ENCODE data around the gene CPT1B.
A peak's percentile ranks its signal among the peaks of the same experiment; 100 is the strongest.
"Not testable (repeated sequence)": the region's sequence is repeated elsewhere in the genome, so short reads cannot be mapped to it uniquely, and the experiment has no call there.

The CPT1B gene

DNA sequence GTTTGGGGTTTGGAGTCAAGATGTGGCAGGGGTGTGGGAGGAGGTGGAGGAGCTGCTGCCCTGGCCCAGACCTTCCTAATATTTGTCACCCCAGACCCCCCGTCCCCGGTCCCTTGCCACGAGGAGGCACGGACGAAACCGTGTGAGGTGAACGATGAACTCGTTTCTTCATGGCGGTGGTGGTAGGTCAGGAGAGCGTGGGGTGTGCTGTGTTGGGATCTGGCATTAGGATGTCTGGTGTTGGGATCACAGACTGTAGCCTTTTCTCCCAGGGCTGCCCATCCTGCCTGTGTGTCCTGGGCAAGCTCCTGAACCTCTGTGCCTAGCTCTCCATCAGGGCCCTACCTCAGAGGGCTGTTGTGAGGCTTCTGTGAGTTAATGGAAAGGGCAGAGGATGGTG is 30.8 kb upstream of the CPT1B start:
- DNase-seq = no peak

DNA sequence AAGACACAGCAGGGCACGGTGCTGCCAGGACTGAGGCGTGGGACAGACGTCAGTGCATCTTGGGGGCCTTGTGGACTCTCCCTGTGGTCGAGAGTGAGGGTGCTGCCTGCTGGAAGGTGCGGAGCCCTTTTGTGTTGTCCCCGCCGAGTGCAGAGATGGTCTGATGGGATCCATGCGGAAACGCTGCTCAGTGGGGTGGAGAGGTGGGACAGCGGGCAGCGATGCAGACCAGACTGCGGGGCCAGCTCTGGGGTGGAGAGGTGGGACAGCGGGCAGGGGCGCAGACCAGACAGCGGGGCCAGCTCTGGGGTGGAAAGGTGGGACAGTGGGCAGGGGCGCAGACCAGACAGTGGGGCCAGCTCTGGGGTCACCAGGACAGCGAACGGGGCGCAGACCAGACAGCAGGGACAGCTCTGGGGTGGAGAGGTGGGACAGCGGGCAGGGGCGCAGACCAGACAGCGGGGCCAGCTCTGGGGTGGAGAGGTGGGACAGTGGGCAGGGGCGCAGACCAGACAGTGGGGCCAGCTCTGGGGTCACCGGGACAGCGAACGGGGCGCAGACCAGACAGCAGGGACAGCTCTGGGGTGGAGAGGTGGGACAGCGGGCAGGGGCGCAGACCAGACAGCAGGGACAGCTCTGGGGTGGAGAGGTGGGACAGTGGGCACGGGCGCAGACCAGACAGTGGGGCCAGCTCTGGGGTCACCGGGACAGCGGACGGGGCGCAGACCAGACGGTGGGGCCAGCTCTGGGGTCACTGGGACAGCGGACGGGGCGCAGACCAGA is 30.0 kb upstream of the CPT1B start:
- DNase-seq = not testable (repeated sequence)

DNA sequence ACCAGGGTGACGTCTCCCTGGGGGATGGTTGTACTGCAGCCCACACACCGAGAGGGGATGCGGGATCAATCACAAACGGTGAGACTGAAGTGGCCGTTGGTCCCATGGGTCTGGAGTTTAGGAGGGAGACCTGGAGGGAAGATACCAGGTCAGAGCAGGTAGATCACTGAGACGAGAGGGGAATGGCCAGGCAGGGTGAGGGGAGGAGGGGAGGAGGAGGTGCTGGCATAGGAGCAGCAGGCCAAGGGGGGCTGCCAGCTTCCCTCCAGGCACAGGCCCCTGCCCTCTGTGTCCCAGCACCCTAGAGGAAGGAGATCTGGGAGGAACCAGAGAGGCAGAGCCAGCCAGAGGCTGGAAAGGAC is 29.4 kb upstream of the CPT1B start:
- DNase-seq = peak; percentile 28

DNA sequence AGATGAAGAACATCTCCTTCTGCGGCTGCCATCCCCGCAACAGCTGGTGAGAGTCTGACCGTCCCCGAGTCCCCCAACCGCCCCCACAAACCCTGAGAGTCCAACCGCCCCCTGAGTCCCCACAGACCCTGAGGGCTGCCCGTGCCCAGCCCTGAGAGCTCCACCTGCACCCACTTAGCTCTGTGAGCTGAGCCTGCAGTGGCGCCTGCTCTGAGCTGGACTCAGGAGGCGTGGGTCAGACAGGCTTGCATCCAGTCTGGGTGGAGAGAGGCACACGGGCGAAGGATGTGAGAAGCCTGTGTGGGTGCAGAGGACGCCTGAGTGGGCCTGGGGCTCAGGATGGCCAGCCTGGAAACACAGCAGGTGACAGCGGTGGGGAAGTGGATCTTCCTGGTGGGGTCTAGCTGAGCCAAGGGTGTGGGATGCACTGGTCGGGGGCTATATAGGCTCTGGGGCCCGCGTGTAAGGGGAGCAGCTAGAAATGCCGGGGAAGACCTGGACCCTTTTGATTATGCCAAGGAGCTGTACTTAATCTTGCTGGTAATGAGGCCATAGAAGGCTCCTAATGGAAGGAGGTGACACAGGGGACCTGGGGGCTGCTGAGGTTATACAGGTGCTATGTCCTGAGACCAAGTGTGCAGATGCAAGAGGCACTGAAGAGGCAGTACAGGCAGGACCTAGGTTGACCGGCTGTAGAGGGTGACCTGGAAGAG is 28.9 kb upstream of the CPT1B start:
- DNase-seq = peak; percentile 27

DNA sequence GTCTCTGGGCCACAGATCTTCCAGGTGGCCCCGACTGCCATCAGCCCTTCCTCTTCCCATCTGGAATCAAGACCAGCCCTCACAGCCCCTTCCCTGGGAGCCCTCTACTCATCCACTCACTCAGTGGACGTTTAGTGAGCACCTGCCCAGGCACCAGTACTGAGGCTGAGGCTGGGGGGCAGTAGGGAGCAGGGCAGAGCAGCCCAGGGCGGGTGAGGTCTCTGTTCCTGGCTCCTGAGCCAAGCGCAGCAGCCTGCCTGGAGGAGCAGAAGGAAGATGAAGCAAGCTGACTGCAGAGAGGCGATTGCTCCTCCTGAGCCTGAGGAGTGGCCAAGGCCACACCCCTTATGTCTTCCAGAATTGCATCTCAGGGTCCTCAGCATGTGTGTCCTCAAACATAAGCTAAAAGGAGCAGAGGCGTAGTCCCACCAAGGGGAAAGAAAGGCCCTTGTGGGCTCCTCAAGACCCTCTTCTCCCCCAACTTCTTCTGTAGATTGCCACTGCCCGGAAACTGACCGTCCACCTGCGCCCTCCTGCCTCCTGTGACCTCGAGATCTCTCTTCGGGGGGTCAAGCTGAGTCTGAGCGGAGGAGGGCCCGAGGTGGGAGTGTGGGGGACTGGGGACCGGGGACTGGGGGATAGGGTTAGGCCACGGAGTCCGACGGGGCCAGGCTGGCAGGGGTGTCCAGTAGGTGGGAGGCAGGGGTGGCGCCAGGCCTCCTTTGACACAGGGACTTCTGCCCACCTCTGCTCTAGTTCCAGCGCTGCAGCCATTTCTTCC is 28.1 kb upstream of the CPT1B start:
- peak; percentile 36 for DNase-seq

DNA sequence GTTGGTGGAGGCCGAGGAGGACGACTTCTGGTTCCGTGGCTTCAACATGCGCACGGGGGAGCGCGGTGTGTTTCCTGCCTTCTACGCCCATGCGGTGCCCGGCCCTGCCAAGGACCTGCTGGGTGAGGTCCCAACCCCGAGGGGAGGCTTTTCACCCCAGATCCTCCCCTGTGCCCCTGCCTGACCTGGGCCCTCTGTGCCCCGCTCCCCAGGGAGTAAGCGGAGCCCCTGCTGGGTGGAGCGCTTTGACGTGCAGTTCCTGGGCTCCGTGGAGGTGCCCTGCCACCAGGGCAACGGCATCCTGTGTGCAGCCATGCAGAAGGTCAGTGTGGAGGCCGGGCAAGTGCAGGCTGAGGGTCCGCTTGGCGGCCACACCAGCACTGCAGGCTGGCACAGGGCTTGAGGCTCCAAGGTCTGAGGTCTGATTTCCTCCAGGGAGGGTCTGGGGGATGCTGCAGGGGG is 27.4 kb upstream of the CPT1B start:
- DNase-seq = no peak

DNA sequence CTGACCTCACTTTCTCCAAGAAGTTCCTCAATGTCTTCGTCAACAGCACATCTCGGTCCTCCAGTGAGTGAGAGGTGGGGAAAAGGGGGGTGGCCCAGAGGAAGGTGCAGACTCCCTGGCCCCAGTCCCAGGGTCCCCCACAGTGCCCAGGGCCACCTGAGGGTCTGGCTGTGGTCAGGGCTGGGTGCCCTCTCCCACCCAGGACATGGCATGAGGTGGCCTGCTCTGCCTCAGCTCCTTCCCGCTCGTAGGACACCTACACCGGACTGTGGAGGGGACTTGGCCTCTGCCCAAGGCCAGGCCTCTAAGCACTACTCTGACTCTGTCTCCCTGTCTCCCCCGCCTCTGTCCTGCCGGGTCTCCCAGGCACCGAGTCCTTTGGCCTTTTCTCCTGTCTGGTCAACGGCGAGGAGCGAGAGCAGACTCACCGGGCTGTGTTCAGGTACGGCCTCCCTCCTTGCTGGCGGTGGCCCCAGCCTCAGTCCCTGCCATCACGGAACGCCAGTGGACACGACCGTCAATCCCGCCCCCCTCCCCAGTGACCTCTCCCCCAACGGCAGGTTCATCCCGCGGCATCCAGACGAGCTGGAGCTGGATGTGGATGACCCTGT is 26.9 kb upstream of the CPT1B start:
- DNase-seq = peak; percentile 27

DNA sequence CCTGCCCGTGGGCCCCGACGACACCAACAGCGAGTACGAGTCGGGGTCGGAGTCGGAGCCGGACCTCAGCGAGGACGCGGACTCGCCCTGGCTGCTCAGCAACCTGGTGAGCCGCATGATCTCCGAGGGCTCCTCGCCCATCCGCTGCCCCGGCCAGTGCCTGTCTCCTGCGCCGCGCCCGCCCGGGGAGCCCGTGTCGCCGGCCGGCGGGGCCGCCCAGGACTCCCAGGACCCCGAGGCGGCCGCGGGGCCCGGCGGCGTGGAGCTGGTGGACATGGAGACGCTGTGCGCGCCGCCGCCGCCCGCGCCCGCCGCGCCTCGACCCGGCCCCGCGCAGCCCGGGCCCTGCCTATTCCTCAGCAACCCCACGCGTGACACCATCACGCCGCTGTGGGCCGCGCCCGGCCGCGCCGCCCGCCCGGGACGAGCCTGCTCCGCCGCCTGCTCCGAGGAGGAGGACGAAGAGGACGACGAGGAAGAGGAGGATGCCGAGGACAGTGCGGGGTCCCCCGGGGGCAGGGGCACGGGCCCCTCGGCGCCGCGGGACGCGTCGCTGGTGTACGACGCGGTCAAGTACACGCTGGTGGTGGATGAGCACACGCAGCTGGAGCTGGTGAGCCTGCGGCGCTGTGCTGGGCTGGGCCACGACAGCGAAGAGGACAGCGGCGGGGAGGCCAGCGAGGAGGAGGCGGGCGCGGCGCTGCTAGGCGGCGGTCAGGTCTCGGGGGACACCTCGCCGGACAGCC is 26.2 kb upstream of the CPT1B start:
- no peak for DNase-seq

DNA sequence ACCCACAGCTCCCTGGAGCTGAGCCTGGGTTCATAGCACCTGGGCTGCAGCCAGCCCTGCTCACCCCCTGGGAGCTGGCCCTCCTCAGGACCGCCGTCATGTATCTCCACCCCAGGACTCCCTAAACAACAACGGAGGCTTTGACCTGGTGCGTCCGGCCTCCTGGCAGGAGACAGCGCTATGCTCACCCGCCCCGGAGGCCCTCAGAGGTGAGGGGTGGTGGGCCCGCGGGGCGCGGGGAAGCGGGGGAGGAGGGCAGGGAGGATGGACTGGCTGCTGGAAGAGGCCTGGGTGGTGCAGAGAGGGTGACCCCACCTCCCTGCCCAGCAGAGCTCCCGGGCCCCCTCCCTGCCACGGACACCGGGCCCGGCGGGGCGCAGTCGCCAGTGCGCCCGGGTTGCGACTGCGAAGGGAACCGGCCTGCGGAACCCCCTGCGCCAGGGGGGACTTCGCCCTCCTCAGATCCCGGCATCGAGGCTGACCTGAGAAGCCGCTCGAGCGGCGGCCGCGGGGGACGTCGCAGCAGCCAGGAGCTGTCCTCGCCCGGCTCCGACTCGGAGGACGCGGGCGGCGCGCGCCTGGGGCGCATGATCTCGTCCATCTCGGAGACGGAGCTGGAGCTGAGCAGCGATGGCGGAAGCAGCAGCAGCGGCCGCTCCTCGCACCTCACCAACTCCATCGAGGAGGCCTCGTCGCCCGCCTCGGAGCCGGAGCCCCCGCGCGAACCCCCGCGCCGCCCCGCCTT is 25.5 kb upstream of the CPT1B start:
- no peak for DNase-seq

DNA sequence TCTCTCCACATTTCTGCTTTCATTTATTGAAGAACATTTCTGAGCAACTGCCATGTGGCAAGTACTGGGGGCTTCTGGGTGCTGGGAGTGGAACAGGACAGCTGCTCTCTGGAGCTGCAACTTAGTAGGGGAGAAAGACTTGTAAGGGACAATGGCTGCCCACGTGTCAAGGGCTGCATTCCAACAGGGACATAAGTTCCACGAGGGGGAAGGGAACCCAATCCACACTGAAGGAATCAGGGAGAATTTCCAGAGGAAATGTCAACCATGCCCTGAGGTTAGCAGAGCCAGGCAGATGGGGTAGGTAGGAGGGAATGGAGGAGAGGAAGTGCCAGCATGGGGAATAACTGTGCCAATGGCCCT is 24.1 kb upstream of the CPT1B start:
- no peak for DNase-seq

DNA sequence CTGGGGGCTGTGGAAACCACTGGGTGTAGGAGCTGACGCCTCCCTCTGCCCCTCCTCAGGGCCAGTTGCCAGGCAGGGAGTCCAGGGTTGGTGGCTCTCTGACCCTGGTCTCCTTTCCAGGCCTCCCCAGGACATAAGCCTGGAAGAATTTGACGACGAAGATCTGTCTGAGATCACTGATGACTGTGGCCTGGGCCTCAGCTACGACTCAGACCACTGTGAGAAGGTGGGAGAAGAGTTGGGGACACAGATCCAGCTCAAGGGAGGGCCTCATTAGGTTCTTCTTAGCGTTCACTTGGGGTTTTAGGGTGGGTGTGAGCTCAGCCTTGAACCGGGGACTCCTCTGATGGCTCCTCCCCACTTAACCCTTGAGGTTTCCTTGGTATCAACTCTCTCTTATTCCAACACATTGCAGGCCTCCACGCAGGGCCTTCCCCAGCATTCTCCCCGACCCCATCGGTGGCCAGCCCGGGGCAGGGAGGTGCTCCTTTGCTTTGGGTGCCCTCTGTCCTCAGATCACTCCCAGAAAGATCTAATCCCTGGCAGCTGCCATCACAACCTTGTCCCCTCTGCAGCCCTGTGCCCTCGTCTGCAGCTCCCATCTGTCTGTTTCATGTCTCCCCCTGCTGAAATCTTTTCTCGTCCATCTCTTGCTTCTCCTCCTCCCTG is 23.6 kb upstream of the CPT1B start:
- DNase-seq = no peak

DNA sequence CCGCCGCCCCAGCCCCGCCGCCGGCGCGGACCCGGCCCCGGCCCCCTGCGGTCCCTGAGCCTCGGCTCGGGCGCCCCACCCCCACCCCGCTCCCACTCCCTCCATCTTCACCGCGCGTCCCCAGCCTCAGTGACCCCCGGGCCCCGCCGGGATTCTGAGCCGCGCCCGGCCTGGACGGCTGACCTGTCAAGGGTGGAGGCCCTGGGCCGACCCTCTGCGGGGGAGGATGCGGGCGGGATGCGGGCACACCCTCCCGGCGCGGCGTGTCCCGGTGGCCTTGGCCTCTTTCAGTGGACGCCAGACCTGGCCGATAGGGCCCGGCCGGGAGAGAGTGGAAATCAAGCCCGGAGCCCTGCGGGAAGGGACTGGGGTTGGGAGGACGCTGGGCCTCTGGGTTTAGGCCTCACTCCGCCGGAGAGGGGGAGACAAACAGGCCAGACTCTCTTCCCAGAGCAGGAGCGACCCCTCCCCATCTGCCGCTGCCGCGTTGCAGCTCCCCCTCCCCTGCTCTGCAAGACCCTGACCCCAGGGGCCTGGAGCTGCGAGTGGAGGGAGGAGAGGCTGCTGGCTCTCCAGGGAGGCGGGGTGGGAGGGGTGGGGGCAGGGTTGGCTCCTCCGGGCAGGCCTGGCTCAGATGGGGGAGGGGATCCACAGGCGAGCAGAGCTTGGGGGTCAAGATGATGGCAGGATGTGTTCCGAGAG is 22.9 kb upstream of the CPT1B start:
- DNase-seq = peak; percentile 27

DNA sequence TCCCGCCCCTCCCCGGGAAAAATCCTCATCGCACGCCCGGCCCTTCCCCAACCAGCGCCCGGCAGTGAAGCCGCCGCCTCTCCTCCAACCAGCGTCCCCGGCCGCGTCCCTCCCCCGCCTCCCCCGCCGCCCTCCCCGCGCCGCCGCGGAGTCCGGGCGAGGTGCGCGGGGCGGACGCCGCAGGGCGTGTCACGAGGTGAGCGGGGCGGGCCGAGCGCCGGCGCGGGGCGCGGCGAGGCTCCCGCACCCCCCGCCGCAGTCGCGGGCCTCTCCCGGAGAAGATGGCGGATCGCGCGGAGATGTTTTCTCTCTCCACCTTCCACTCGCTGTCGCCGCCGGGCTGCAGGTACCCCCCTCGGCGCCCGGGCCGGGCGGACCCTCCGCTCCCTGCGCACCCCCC is 22.3 kb upstream of the CPT1B start, which contains the start of gene MAPK8IP2:
Gene MAPK8IP2, plus strand, starts transcription at position 256 of the 400 bp plus-strand sequence. Its CDS starts 26 bp downstream, at position 282.
- DNase-seq = peak; percentile 31

DNA sequence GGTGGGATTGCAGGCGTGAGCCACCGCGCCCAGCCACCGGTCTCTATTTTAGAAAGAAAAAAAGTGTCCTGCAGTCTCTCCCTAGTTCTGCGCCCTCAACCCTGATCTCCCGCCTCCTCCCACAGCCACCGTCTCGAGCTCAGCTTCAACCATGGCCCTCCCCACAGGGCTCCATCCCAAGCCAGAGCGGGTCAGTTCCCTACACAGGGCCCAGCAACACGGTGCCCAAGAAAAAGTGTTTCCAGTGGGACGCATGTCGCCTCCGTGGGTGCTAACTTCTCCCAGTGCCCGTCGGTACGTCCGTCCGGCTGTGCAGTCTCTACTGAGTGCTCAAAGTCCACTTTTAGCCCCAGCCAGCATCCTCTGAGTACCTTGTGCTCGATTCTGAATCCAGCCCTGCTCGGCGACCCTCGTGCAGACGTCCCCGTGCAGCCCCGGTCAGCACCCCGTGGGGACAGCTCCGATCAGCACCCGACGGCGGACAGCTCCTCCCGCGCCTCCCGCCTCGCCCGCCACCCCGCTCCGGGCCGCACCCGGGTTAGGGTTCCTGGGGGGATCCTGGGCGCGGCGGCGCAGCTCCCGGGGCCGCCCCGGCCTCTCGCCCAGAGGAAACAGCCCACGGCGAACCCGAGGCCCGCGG is 21.7 kb upstream of the CPT1B start:
- peak; percentile 66 for DNase-seq

DNA sequence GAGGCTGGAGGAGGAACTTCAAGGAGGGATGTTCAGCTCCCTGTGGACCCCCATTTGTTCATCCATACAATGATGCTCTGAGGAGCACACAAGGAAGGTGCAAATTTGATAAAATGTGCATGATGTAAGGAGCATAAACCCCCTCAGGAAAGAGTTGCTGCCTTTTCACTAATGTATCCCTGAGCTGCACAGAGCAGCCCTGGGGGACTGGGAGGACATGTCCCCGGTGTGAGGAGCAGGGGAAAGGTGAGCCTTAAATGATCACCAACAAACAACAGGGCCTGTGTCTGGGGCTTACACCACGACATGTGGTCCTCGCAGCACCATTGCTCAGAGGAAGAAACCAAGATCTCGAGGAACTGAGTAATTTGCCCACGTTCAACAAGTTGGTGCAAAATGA is 18.9 kb upstream of the CPT1B start:
- DNase-seq = no peak

DNA sequence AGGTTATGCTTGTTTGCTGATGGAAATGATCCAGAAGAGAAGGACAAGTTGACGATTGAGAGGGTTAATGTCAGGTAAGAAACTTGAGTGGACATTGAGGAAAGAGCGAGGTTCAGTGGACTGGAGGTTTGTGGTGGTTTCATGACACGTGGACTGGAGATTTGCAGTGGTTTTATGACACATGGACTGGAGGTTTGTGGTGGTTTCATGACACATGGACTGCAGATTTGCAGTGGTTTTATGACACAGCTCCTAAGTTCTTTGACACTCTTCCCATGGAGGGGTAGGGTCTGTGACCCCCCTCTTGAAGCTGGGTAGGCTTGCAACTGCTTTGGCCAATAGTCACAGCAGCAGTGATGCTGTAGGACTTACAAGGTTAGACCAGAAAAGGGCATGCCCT is 17.0 kb upstream of the CPT1B start:
- no peak for DNase-seq

DNA sequence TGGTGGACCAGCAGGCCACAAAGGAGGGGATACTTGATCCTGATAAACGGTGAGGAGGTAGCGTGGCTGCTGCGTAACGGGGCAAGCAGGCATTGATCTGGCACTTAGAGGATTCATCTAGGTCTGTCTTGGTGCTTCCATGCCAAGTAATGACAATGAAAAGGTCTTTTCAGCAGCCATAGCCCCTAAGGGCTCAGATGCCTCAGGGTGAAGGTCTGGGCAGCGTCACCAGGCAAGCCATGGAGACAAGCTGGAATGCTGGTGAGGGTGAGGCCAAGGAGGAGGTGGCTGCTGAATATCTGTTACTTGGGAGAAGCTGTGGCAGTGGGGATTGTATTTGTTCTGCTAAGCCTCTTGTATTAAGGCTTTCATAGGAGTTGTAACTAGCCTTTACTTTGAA is 9.2 kb upstream of the CPT1B start:
- no peak for DNase-seq

DNA sequence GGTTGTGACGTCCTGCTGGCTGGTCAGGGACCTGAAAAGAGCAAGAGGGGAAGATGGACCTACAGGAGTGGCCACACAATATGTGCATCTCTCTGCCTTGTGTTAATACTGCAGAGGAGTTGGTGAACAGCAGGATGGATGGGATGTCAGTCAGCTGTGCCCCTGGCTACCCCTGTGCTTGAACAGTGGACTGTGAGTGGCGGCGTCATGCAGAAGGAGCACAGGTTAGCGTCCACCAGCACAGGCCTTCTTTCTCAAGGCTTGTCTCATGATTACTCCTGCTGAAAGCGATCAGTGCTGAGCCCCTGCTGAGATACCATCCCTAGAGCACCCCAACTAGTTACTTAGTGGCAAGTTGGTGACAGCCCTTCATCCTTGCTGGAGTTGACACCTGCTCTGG is 8.2 kb upstream of the CPT1B start:
- no peak for DNase-seq

DNA sequence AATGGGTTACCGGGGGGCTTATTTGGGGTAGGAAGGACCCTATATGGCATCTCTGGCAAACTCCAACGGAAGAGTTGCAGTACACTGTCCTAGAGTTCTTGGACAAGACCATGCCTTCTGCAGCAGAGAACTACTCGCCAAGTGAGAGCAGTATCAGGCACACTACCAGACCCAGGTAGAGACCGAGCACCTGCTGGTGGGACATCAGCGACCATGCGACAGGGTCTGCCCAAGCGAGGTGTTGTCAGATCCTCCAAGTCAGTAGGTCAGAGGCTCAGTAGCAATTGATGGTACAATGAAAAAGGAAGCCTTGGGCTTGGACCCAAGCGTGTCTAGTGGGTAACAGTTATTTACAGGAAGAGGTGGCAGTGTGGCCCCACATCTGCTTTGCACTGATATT is 7.6 kb upstream of the CPT1B start:
- DNase-seq = no peak

DNA sequence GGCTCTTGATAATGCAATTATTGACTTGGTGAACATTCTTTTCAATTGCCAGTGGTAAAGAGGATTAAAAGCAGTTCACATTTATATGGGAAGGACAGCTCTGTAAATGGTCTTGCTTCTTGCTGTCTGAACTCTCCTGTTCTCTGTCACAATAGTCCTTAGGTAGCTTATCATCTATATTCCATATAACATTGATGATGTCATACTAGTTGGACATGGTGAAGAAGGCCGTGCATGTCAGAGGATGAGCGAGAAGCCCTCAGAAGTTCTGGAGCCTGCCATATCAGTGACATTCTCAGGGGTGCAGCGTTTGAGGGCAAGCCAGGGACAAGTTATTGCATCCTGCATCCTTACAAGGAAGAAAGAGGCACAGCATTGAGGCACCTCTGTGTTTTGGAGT is 7.0 kb upstream of the CPT1B start:
- no peak for DNase-seq

All from activated CD4-positive, CD25-positive, alpha-beta regulatory T cell treated with anti-CD3 and anti-CD28 coated beads, Interleukin-2, amount 50 U/mL, for 72 hours (primary cell).